OCI-LY7 (cell line): ENCODE measurements around the gene ANP32A. TPM values are rescaled to one million over a fixed set of nuclear protein-coding genes. Genes with fewer than 3 reads are reported as not detected.

Experiments
- BruUV-seq: library from RNA; stranded (reverse); fragments of 400-500 nt; replicated peaks from 2 replicates; lab custom pipeline; 2021; lab: Mats Ljungman, UMichigan
- CTCF ChIA-PET: fragments of 300-600 bp; sonication (Branson Sonifier 250); formaldehyde crosslinking; loops from one replicate; lab custom pipeline; 2022; ENCODE audit warnings: antibody characterized with exemption; ENCODE audit not compliant: unreplicated experiment; lab: Charles Lee
- POLR2A ChIA-PET: fragments of 300-600 bp; sonication (Branson Sonifier 250); formaldehyde crosslinking; loops from one replicate; lab custom pipeline; 2022; ENCODE audit warnings: antibody characterized with exemption; lab: Charles Lee
- DNase-seq: peaks from one replicate; pipeline ENCODE4 v3.0.0-alpha.2; 2015; ENCODE audit warnings: low spot score
- H2AFZ ChIP-seq: fragments of 200-600 bp; sonication (generic), shearing (Covaris generic); 2 replicates; pipeline ENCODE4 v1.6.1; 2014; ENCODE audit warnings: mild to moderate bottlenecking, antibody characterized with exemption, low read length, moderate library complexity
- H3K27ac ChIP-seq: fragments of 200-600 bp; sonication (generic); 2 replicates; pipeline ENCODE4 v1.5.1; 2014; ENCODE audit warnings: mixed run types, low read depth, mild to moderate bottlenecking, moderate library complexity, low read length, inconsistent platforms; ENCODE audit not compliant: poor library complexity, severe bottlenecking
- H3K36me3 ChIP-seq: fragments of 200-600 bp; sonication (generic); 2 replicates; pipeline ENCODE4 v1.6.1; 2014; ENCODE audit warnings: mild to moderate bottlenecking, antibody characterized with exemption, low read length, moderate library complexity, mixed read lengths; ENCODE audit not compliant: insufficient read depth
- H3K4me1 ChIP-seq: fragments of 200-600 bp; sonication (generic); 2 replicates; pipeline ENCODE4 v1.5.1; 2014; ENCODE audit warnings: mild to moderate bottlenecking, low read length; ENCODE audit not compliant: insufficient read depth, poor library complexity, severe bottlenecking
- H3K4me2 ChIP-seq: fragments of 200-600 bp; sonication (generic); 2 replicates; pipeline ENCODE4 v1.6.1; 2014; ENCODE audit warnings: mild to moderate bottlenecking, low read length
- H3K4me3 ChIP-seq: fragments of 200-600 bp; sonication (generic); 2 replicates; pipeline ENCODE4 v1.5.1; 2014; ENCODE audit warnings: mild to moderate bottlenecking, low read depth, low read length; ENCODE audit not compliant: poor library complexity, severe bottlenecking
- H3K79me2 ChIP-seq: fragments of 200-600 bp; sonication (generic); 2 replicates; pipeline ENCODE4 v1.6.1; 2016; ENCODE audit warnings: low read depth, mild to moderate bottlenecking, low read length, moderate library complexity, mixed read lengths; ENCODE audit not compliant: insufficient read depth
- H3K9me2 ChIP-seq: fragments of 200-600 bp; sonication (generic); 2 replicates; pipeline ENCODE4 v1.6.1; 2016; ENCODE audit warnings: mild to moderate bottlenecking, low read length, mixed read lengths; ENCODE audit not compliant: insufficient read depth
- H3K9me3 ChIP-seq: fragments of 200-600 bp; sonication (generic); 2 replicates; pipeline ENCODE4 v1.6.1; 2014; ENCODE audit warnings: mild to moderate bottlenecking, mixed run types, low read length, mixed read lengths
- H4K20me1 ChIP-seq: fragments of 200-600 bp; sonication (generic); 2 replicates; pipeline ENCODE4 v1.6.1; 2014; ENCODE audit warnings: mild to moderate bottlenecking, antibody characterized with exemption, low read length, moderate library complexity, mixed read lengths; ENCODE audit not compliant: insufficient read depth
- CTCF ChIP-seq: fragments of 200-600 bp; sonication (generic); conservative IDR thresholded peaks from 2 replicates; pipeline ENCODE4 v1.5.1; 2014; ENCODE audit warnings: mild to moderate bottlenecking, antibody characterized with exemption, low read length, moderate library complexity, mixed read lengths
- EZH2phosphoT487 ChIP-seq: fragments of 200-600 bp; sonication (generic); IDR thresholded peaks from 2 replicates; pipeline ENCODE4 v1.6.1; 2018; ENCODE audit warnings: low read depth, borderline replicate concordance, mild to moderate bottlenecking, mixed run types, antibody characterized with exemption, low read length, moderate library complexity, mixed read lengths
- intact Hi-C: fragments of 100-400 bp; cut with micrococcal nuclease; formaldehyde crosslinking; loops from one replicate; pipeline ENCODE4 v1.10.0; 2022; ENCODE audit not compliant: unreplicated experiment
- total RNA-seq, 2 experiments: library from RNA; depleted of rRNA in 1 of 2; stranded (reverse); fragments of >200 nt in 1 of 2; shearing (Covaris generic) in 1 of 2; gene quantifications; 2 replicates each; pipeline ENCODE4 v1.2.3, GENCODE V29; 2014 to 2022

ANP32A gene
- total RNA-seq, 2 experiments from 2014 or later, result 232 to 580 TPM

GRCh38 chr15:68795298-68795848 is 25.3 kb downstream of the ANP32A start:
- H3K9me3 ChIP-seq, result no peaks in the 10 kb centered on the region
- peak; percentile 49 for DNase-seq
- CTCF ChIA-PET, result no interaction called here
- peaks cover 100% of the 10 kb centered on the region for H3K79me2 ChIP-seq
- peaks cover 100% of the 10 kb centered on the region for H3K36me3 ChIP-seq
- peak overlapping the region; percentile 30 for H3K27ac ChIP-seq
- no peak overlapping the region for H2AFZ ChIP-seq
- no peak overlapping the region for H3K4me3 ChIP-seq
- intact Hi-C loops, result no loop called here
- POLR2A ChIA-PET, result interaction anchor here (1.1 to 2.2 kb wide), 5 partner anchors 11 to 77 kb away, joined by 3 to 8 read pairs (median 3); no protein-coding TSS in a partner anchor
- TF ChIP-seq CTCF (no peak), EZH2phosphoT487 (no peak)
- no TSS peak for BruUV-seq
- peaks cover 92% of the 10 kb centered on the region for H3K4me1 ChIP-seq
- H4K20me1 ChIP-seq, result peaks cover 91% of the 10 kb centered on the region
- no peaks in the 10 kb centered on the region for H3K9me2 ChIP-seq
- peak overlapping the region; percentile 46; the same call in 1 of the 2 replicates for H3K4me2 ChIP-seq

- peak overlapping the region; percentile 46; the same call in 1 of the 2 replicates for H3K4me2 ChIP-seq
- H3K9me3 ChIP-seq, result no peaks in the 10 kb centered on the region
- peaks cover 93% of the 10 kb centered on the region for H4K20me1 ChIP-seq
- TF ChIP-seq EZH2phosphoT487, result no peak
- TF ChIP-seq CTCF, result no peak
- no peak for DNase-seq
- peaks cover 92% of the 10 kb centered on the region for H3K4me1 ChIP-seq
- peaks cover 100% of the 10 kb centered on the region for H3K79me2 ChIP-seq
- H3K36me3 ChIP-seq, result peaks cover 100% of the 10 kb centered on the region
- H3K4me3 ChIP-seq, result no peak overlapping the region
- ChIA-PET CTCF (no interaction called here), POLR2A (interaction anchor here (1.1 to 2.2 kb wide), 5 partner anchors 10 to 77 kb away, joined by 3 to 8 read pairs (median 3); no protein-coding TSS in a partner anchor)
- H3K9me2 ChIP-seq, result no peaks in the 10 kb centered on the region
- no TSS peak for BruUV-seq
- intact Hi-C loops, result no loop called here
- peak overlapping the region; percentile 30 for H3K27ac ChIP-seq
- no peak overlapping the region for H2AFZ ChIP-seq
Measured at GRCh38 chr15:68794863-68795262, 25.8 kb downstream of the ANP32A start.

DNA sequence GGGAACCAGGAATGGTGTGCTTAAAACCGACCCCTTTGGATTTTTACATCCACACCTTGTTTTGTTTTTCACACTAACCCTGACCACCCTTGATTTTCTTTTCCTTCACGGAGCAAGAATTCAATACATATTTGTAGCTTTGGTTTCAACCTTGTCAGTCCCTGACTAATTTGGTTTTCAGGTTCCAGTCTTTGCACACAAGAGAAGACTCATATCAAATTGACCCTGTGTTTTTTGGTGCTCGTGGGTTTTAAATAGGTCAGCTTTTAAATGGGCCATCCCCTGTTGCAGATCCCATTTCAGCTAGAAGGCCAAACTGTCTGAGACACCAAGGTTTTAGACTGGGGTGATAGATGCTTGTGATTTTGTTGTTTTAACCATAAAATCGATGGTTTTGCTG is 26.4 kb downstream of the ANP32A start:
- intact Hi-C loops, result no loop called here
- TF ChIP-seq EZH2phosphoT487, result no peak
- no peak for TF ChIP-seq CTCF
- DNase-seq, result no peak
- peaks cover 100% of the 10 kb centered on the region for H3K36me3 ChIP-seq
- BruUV-seq, result no TSS peak
- ChIA-PET CTCF (no interaction called here), POLR2A (interaction anchor here (0.8 to 2.2 kb wide), 5 partner anchors 10 to 78 kb away, joined by 3 to 8 read pairs (median 3); no protein-coding TSS in a partner anchor)
- H3K4me3 ChIP-seq, result no peak overlapping the region
- H3K79me2 ChIP-seq, result peaks cover 100% of the 10 kb centered on the region
- H4K20me1 ChIP-seq, result peaks cover 89% of the 10 kb centered on the region
- H3K9me3 ChIP-seq, result no peaks in the 10 kb centered on the region
- H3K9me2 ChIP-seq, result no peaks in the 10 kb centered on the region
- H3K27ac ChIP-seq, result peak overlapping the region; percentile 30
- H3K4me1 ChIP-seq, result peaks cover 88% of the 10 kb centered on the region
- peak overlapping the region; percentile 46; the same call in 1 of the 2 replicates for H3K4me2 ChIP-seq
- H2AFZ ChIP-seq, result no peak overlapping the region
